Loucy (cell line): Measurements from ENCODE around the gene BBIP1.

Source experiments
- H2AFZ ChIP-seq: fragments of 200-600 bp; sonication (generic); 2 replicates; pipeline ENCODE4 v1.6.0; 2016; ENCODE audit warnings: antibody characterized with exemption, mild to moderate bottlenecking, low read length, moderate library complexity
- H3F3A ChIP-seq: fragments of 200-600 bp; 2 replicates; pipeline ENCODE4 v1.6.0; 2016; ENCODE audit warnings: antibody characterized with exemption, low read depth, mild to moderate bottlenecking
- H3K27me3 ChIP-seq: fragments of 200-600 bp; sonication (generic); 2 replicates; pipeline ENCODE4 v1.6.1; 2014; ENCODE audit warnings: low read length, mild to moderate bottlenecking; ENCODE audit not compliant: insufficient read depth, poor library complexity, severe bottlenecking
- H3K36me3 ChIP-seq: fragments of 200-600 bp; sonication (generic); 2 replicates; pipeline ENCODE4 v1.6.1; 2016; ENCODE audit warnings: low read length; ENCODE audit not compliant: insufficient read depth
- H3K4me1 ChIP-seq: fragments of 200-600 bp; sonication (generic); 2 replicates; pipeline ENCODE4 v1.5.1; 2014; ENCODE audit warnings: low read length, mild to moderate bottlenecking; ENCODE audit not compliant: insufficient read depth, poor library complexity, severe bottlenecking
- H3K4me2 ChIP-seq: fragments of 200-600 bp; sonication (generic); 2 replicates; pipeline ENCODE4 v1.6.0; 2014; ENCODE audit warnings: antibody characterized with exemption, low read length, low read depth, mild to moderate bottlenecking; ENCODE audit not compliant: poor library complexity, severe bottlenecking
- H3K4me3 ChIP-seq: fragments of 200-600 bp; sonication (generic); 2 replicates; pipeline ENCODE4 v1.5.1; 2014; ENCODE audit warnings: low read length, mild to moderate bottlenecking, mixed read lengths; ENCODE audit not compliant: poor library complexity, severe bottlenecking
- H3K79me2 ChIP-seq: fragments of 200-600 bp; sonication (generic); 2 replicates; pipeline ENCODE4 v1.6.1; 2014; ENCODE audit warnings: low read length; ENCODE audit not compliant: insufficient read depth
- H3K9ac ChIP-seq: fragments of 200-600 bp; sonication (generic); 2 replicates; pipeline ENCODE4 v1.6.0; 2014; ENCODE audit warnings: mild to moderate bottlenecking, low read depth, low read length, moderate library complexity; ENCODE audit not compliant: poor library complexity, severe bottlenecking
- H3K9me2 ChIP-seq: fragments of 200-600 bp; sonication (generic); replicated peaks from 2 replicates; pipeline ENCODE4 v1.6.1; 2016; ENCODE audit warnings: low read depth, low read length, mixed read lengths
- H3K9me3 ChIP-seq: fragments of 200-600 bp; sonication (generic); 2 replicates; pipeline ENCODE4 v1.6.1; 2014; ENCODE audit warnings: mild to moderate bottlenecking, antibody characterized with exemption, low read length, low read depth; ENCODE audit not compliant: insufficient read depth
- H4K20me1 ChIP-seq: fragments of 200-600 bp; sonication (generic); 2 replicates; pipeline ENCODE4 v1.6.0; 2014; ENCODE audit warnings: antibody characterized with exemption, low read length, mild to moderate bottlenecking; ENCODE audit not compliant: insufficient read depth, poor library complexity, severe bottlenecking
- CTCF ChIP-seq: fragments of 200-600 bp; sonication (generic); conservative IDR thresholded peaks from 2 replicates; pipeline ENCODE4 v1.5.1; 2014; ENCODE audit warnings: mild to moderate bottlenecking, antibody characterized with exemption, low read length
- EZH2phosphoT487 ChIP-seq: fragments of 200-600 bp; IDR thresholded peaks from 2 replicates; pipeline ENCODE4 v1.6.1; 2018; ENCODE audit warnings: antibody characterized with exemption, mild to moderate bottlenecking, moderate library complexity, borderline replicate concordance

BBIP1 gene, protein sequence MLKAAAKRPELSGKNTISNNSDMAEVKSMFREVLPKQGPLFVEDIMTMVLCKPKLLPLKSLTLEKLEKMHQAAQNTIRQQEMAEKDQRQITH

DNA sequence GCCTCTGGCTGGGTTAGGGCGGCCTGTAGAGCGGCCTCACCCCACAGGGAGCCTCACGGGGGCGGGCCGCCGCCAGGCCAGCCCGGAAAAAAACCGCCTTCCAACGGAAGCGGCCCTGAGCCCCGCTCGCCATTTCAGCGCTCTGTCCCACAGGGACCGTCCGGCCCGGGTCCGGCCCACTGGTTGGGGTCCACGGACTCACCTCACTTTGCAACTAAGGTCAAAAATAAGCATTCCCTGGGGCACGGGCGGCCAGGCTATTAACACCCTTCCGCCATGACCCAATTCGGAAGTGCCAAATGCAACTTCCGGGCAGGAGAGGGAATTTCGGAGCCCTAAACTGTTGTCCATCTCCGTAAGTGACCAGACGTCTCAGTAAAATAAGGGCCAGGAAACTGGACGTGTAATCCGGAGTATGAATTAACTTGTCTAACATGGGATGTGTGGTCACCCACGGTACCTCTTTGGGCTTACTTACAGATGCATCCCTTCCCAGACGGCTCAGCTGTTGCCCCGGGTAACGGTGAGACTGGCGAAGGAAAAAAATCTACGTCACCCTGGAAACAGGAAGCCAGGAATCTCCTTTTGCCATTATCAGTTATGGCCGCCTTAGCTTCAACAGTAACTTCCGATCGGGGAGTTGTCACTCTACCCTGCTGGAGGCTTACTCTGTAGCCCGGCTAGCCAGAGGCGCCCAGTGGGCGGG lies at the start of gene BBIP1:
TSS of gene BBIP1 (minus strand) at position 538 of the 706 bp plus-strand sequence. CDS start 1,023 bp downstream, outside the sequence.
- H3F3A ChIP-seq: no peaks in the 10 kb centered on the region
- H3K9ac ChIP-seq: peak within 1 kb of the TSS; percentile 90
- H3K9me2 ChIP-seq: no peaks in the 10 kb centered on the region
- peaks cover 52% of the 10 kb centered on the region for H3K79me2 ChIP-seq
- peak within 1 kb of the TSS; percentile 96 for H3K4me3 ChIP-seq
- no peak for TF ChIP-seq EZH2phosphoT487
- TF ChIP-seq CTCF: no peak
- no peaks in the 10 kb centered on the region for H3K27me3 ChIP-seq
- peak within 1 kb of the TSS; percentile 94 for H3K4me2 ChIP-seq
- H3K4me1 ChIP-seq: peaks cover 29% of the 10 kb centered on the region
- peaks cover 37% of the 10 kb centered on the region for H4K20me1 ChIP-seq
- peak within 1 kb of the TSS; percentile 93 for H2AFZ ChIP-seq
- no peaks in the 10 kb centered on the region for H3K9me3 ChIP-seq
- H3K36me3 ChIP-seq: no peaks in the 10 kb centered on the region

DNA sequence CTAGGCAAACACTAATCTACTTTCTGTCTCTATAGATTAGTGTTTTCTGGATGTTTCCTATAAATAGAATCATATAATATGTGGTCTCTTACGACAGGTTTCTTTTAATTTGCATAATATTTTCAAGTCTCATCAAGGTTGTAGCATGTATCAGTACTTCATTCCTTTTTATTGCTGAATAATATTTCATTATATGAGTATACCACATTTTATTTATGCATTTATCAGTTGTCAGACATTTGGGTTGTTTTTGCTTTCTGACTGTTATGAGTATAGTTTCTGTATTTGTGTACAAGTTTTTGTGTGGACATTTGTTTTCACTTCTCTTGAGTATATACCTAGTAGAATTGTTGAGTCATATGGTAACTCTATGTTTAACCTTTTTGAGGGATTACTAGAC lies 48.7 kb upstream of the BBIP1 start:
- Histone ChIP-seq H2AFZ (no peak overlapping the region), H3K4me1 (no peaks in the 10 kb centered on the region), H3K36me3 (peaks cover 9% of the 10 kb centered on the region), H3F3A (no peaks in the 10 kb centered on the region), H3K4me2 (no peak overlapping the region), H3K4me3 (no peak overlapping the region), H4K20me1 (peaks cover 40% of the 10 kb centered on the region), H3K27me3 (no peaks in the 10 kb centered on the region), H3K9me3 (no peaks in the 10 kb centered on the region), H3K9ac (no peak overlapping the region), H3K9me2 (no peaks in the 10 kb centered on the region), H3K79me2 (peaks cover 93% of the 10 kb centered on the region)
- no peak for TF ChIP-seq EZH2phosphoT487
- no peak for TF ChIP-seq CTCF

DNA sequence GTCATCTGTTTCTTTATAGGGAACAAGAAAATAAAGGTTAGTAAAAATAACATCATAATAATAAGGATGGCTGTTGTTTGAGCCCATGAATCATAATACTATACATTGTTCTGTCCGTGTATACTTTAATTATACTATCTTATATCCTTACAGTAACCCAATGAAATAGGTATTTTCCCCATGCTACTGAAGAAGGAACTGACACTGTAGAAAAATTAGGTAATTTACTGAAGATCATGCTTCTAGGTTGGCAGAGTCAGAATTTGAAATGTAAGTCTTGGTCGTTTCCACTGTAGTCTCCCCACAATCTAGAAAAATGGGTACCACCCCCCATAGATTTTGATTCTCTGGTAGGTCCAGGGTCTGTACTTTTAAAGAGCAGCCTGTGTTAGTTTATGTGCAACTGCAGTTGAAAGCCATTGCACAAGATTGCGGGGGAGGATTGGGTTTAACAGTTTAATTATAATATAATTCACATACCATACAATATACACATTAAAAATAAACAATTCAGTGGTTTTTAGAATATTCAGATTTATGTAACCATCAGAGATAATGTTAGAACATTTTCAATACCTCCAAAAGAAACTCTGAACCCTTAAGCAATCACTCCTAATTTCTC lies 48.1 kb upstream of the BBIP1 start:
- Histone ChIP-seq H3K9me2 (no peaks in the 10 kb centered on the region), H3K27me3 (no peaks in the 10 kb centered on the region), H3K9me3 (no peaks in the 10 kb centered on the region), H3K36me3 (peaks cover 9% of the 10 kb centered on the region), H3K4me1 (no peaks in the 10 kb centered on the region), H2AFZ (no peak overlapping the region), H3K4me3 (no peak overlapping the region), H3K79me2 (peaks cover 93% of the 10 kb centered on the region), H3K4me2 (no peak overlapping the region), H3F3A (no peaks in the 10 kb centered on the region), H3K9ac (no peak overlapping the region), H4K20me1 (peaks cover 45% of the 10 kb centered on the region)
- TF ChIP-seq EZH2phosphoT487: no peak
- no peak for TF ChIP-seq CTCF
